A549 (cell line): Measurements from ENCODE around the gene E2F7. TPM values are rescaled to one million over a fixed set of nuclear protein-coding genes. Genes with fewer than 3 reads are reported as not detected.
A peak's percentile ranks its signal among the peaks of the same experiment; 100 is the strongest.

Experiments used
- ATAC-seq, 2 experiments: fragments of 200-7000 bp in 1 of 2; fragments of >200 bp in 1 of 2; cut with Nextera tagmentation in 1 of 2; cut with Tn5 transposase in 1 of 2; 3 replicates each; pipeline versions ENCODE4 v1.8.0 to v1.9.1; 2018 to 2020; ENCODE audit warnings: mild to moderate bottlenecking in 1 of 2, moderate library complexity in 1 of 2
- CTCF ChIA-PET: fragments of 300-600 bp; sonication (Branson Sonifier 250); formaldehyde crosslinking; extraction: SDS; loops from one replicate; lab custom pipeline; 2021; ENCODE audit warnings: antibody characterized with exemption, inconsistent platforms; lab: Yijun Ruan, JAX
- POLR2A ChIA-PET: fragments of 350-600 bp; formaldehyde crosslinking; extraction: SDS; loops from one replicate; lab custom pipeline; 2021; ENCODE audit warnings: antibody characterized with exemption, inconsistent platforms; lab: Yijun Ruan, JAX
- DNase-seq, 2 experiments: peaks; one replicate each; pipeline versions ENCODE4 v3.0.0 to v3.0.0-alpha.2; 2011 to 2016; ENCODE audit warnings: low read depth in 1 of 2, low spot score in 1 of 2
- FAIRE-seq: peaks from 2 replicates; lab custom pipeline; 2011; peaks lifted over from hg19 to GRCh38; lab: Jason Lieb, UNC
- H3K27ac ChIP-seq, 2 experiments: fragments of >200 bp; sonication (Bioruptor Twin); formaldehyde crosslinking; 3 replicates each; pipeline ENCODE4 v1.5.1; 2016 to 2017
- H3K4me1 ChIP-seq: fragments of >200 bp; sonication (Bioruptor Twin); formaldehyde crosslinking; 3 replicates; pipeline ENCODE4 v1.6.1; 2016
- H3K4me2 ChIP-seq: fragments of >200 bp; sonication (Bioruptor Twin); formaldehyde crosslinking; 3 replicates; pipeline ENCODE4 v1.6.1; 2016
- H3K4me3 ChIP-seq: fragments of >200 bp; sonication (Bioruptor Twin); formaldehyde crosslinking; 3 replicates; pipeline ENCODE4 v1.5.1; 2016
- H3K9me3 ChIP-seq: fragments of >200 bp; sonication (Bioruptor Twin); formaldehyde crosslinking; 3 replicates; pipeline ENCODE4 v1.6.1; 2016
- BCL3 ChIP-seq: fragments of >200 bp; sonication (Bioruptor Twin); formaldehyde crosslinking; IDR thresholded peaks from 3 replicates; pipeline ENCODE4 v1.6.1; 2016
- BHLHE40 ChIP-seq: IDR thresholded peaks from 2 replicates; pipeline ENCODE4 v1.6.1; 2012; ENCODE audit warnings: low read depth, low read length, inconsistent platforms
- CBX2 ChIP-seq: fragments of 200-600 bp; sonication (generic); IDR thresholded peaks from 2 replicates; pipeline ENCODE4 v1.6.1; 2016; ENCODE audit warnings: low read depth, mild to moderate bottlenecking, borderline replicate concordance
- CBX8 ChIP-seq: fragments of 200-600 bp; sonication (generic); IDR thresholded peaks from 2 replicates; pipeline ENCODE4 v1.6.1; 2016
- CEBPB ChIP-seq, 2 experiments: fragments of >200 bp in 1 of 2; sonication (Bioruptor Twin) in 1 of 2; formaldehyde crosslinking in 1 of 2; IDR thresholded peaks; 2 replicates each; pipeline ENCODE4 v1.6.1; 2012 to 2016
- CHD4 ChIP-seq: fragments of 200-600 bp; sonication (generic); IDR thresholded peaks from 2 replicates; pipeline ENCODE4 v1.6.1; 2016; ENCODE audit warnings: antibody characterized with exemption, mild to moderate bottlenecking, borderline replicate concordance
- E2F6 ChIP-seq: IDR thresholded peaks from 2 replicates; pipeline ENCODE4 v1.6.1; 2012; ENCODE audit warnings: low read depth, borderline replicate concordance
- ELK1 ChIP-seq: fragments of 150-350 bp; IDR thresholded peaks from 2 replicates; pipeline ENCODE4 v1.6.1; 2014; ENCODE audit warnings: low read depth, mild to moderate bottlenecking, low read length
- ESRRA ChIP-seq: fragments of 150-350 bp; IDR thresholded peaks from 2 replicates; pipeline ENCODE4 v1.6.1; 2014; ENCODE audit warnings: mild to moderate bottlenecking, low read length, borderline replicate concordance
- FOSL2 ChIP-seq, 2 experiments: fragments of 450-650 bp in 1 of 2; fragments of >200 bp in 1 of 2; sonication (Bioruptor Twin) in 1 of 2; formaldehyde crosslinking; IDR thresholded peaks; 2 replicates each; pipeline versions ENCODE4 v1.5.0 to v1.6.1; 2016 to 2020; ENCODE audit warnings: mild to moderate bottlenecking in 1 of 2, moderate library complexity in 1 of 2
- FOXS1 ChIP-seq: fragments of 250-450 bp; sonication (Bioruptor Pico); IDR thresholded peaks from 2 replicates; pipeline ENCODE4 v1.5.0; 2020; ENCODE audit warnings: mild to moderate bottlenecking, moderate library complexity
- HMGXB4 ChIP-seq: fragments of 250-450 bp; sonication (Bioruptor Pico); IDR thresholded peaks from 2 replicates; pipeline ENCODE4 v1.5.0; 2021; ENCODE audit warnings: mild to moderate bottlenecking, moderate library complexity, borderline replicate concordance
- JUN ChIP-seq, 2 experiments: fragments of >200 bp; sonication (Bioruptor Twin); formaldehyde crosslinking; IDR thresholded peaks; 2 replicates in 1 of 2; 3 replicates in 1 of 2; pipeline ENCODE4 v1.6.1; 2016 to 2017
- JUNB ChIP-seq: fragments of >200 bp; sonication (Bioruptor Twin); formaldehyde crosslinking; IDR thresholded peaks from 2 replicates; pipeline ENCODE4 v1.6.1; 2016
- KDM5A ChIP-seq: fragments of 200-600 bp; sonication (generic); IDR thresholded peaks from 2 replicates; pipeline ENCODE4 v1.6.1; 2016; ENCODE audit warnings: antibody characterized with exemption, mild to moderate bottlenecking
- MAFK ChIP-seq: fragments of 450-650 bp; IDR thresholded peaks from 2 replicates; pipeline ENCODE4 v1.6.1; 2014; ENCODE audit not compliant: partially characterized antibody
- PHF8 ChIP-seq: fragments of 200-600 bp; sonication (generic); IDR thresholded peaks from 2 replicates; pipeline ENCODE4 v1.6.1; 2016; ENCODE audit warnings: low read depth, mild to moderate bottlenecking, antibody characterized with exemption, moderate library complexity, borderline replicate concordance
- RAD21 ChIP-seq, 2 experiments: fragments of >200 bp in 1 of 2; sonication (Bioruptor Twin) in 1 of 2; formaldehyde crosslinking in 1 of 2; IDR thresholded peaks in 1 of 2; conservative IDR thresholded peaks in 1 of 2; 2 replicates in 1 of 2; 3 replicates in 1 of 2; pipeline ENCODE4 v1.6.1; 2012 to 2018; ENCODE audit warnings: inconsistent platforms in 1 of 2
- RCOR1 ChIP-seq: fragments of 150-350 bp; IDR thresholded peaks from 2 replicates; pipeline ENCODE4 v1.6.1; 2014; ENCODE audit warnings: antibody characterized with exemption, low read length, low read depth
- RFX5 ChIP-seq: fragments of 450-650 bp; IDR thresholded peaks from 2 replicates; pipeline ENCODE4 v1.7.1; 2014; ENCODE audit warnings: antibody characterized with exemption, mild to moderate bottlenecking, moderate library complexity
- TFCP2L1 ChIP-seq: fragments of 250-450 bp; sonication (Bioruptor Pico); IDR thresholded peaks from 2 replicates; pipeline ENCODE4 v1.5.0; 2021; ENCODE audit warnings: mild to moderate bottlenecking
- ZC3H11A ChIP-seq: fragments of 450-650 bp; IDR thresholded peaks from 2 replicates; pipeline ENCODE4 v1.6.1; 2014; ENCODE audit warnings: antibody characterized with exemption, mild to moderate bottlenecking
- ZFP36 ChIP-seq: fragments of 450-650 bp; IDR thresholded peaks from 2 replicates; pipeline ENCODE4 v1.6.1; 2014; ENCODE audit warnings: borderline replicate concordance; ENCODE audit not compliant: partially characterized antibody
- ZSCAN20 ChIP-seq: fragments of 250-450 bp; sonication (Bioruptor Pico); IDR thresholded peaks from 2 replicates; pipeline ENCODE4 v1.8.0; 2022; ENCODE audit warnings: mild to moderate bottlenecking, moderate library complexity
- WGBS: methylation state at CpG from one replicate; pipeline ENCODE4 v1.1.6; 2017; ENCODE audit errors: missing lambda C conversion rate; 5-methylcytosine and 5-hydroxymethylcytosine counted together
- polyA plus RNA-seq, 4 experiments: library from polyadenylated mRNA; depleted of rRNA in 3 of 4; stranded (reverse); fragments of >200 nt; fragmentation: RNase III in 1 of 4; extraction: RNeasy Plus Mini Kit Qiagen cat#74134 plus additional on column Dnase treatment in 1 of 4; gene quantifications; 2 replicates in 3 of 4; 3 replicates in 1 of 4; pipeline ENCODE4 v1.2.3, GENCODE V29; 2011 to 2017

E2F7 gene
- polyA plus RNA-seq, 2 of the 4 experiments (the other 2 are of a cell fraction): 5.0 to 12.2 TPM

- TF ChIP-seq ELK1: no peak
- TF ChIP-seq FOSL2 (IDR thresholded peaks at IDR 0.05): no peak
- TF ChIP-seq FOSL2 (CRISPR knock-in tag; IDR thresholded peaks at IDR 0.05): no peak
- no peak for TF ChIP-seq ESRRA
- no peak for TF ChIP-seq RFX5
- TF ChIP-seq BCL3: peak; percentile 52; the same call in 1 of the 3 replicates
- no peak for TF ChIP-seq JUNB
- TF ChIP-seq CHD4: no peak
- TF ChIP-seq PHF8: peak; percentile 53; the same call in 1 of the 2 replicates
- no peak for TF ChIP-seq TFCP2L1
- no peak for TF ChIP-seq ZC3H11A
- no peak for TF ChIP-seq ZFP36
- TF ChIP-seq RAD21 (conservative IDR thresholded peaks at IDR 0.05 in 1 of 2, IDR thresholded peaks at IDR 0.05 in 1 of 2): no peak
- peak; percentile 46 to 72; a peak in 4 of 5 replicates for TF ChIP-seq JUN (IDR thresholded peaks at IDR 0.05)
- no peak for TF ChIP-seq ZSCAN20
- no peak for TF ChIP-seq CBX2
- no peak for TF ChIP-seq MAFK
These were observed at the start of gene E2F7 (continued) for GRCh38 chr12:77065361-77066204.

GRCh38 chr12:77113971-77114370 is 48.6 kb upstream of the E2F7 start:
- Histone ChIP-seq H3K4me1 (peaks cover 2% of the 10 kb centered on the region; the same call in 1 of the 3 replicates), H3K4me2 (no peak overlapping the region), H3K9me3 (peaks cover 11% of the 10 kb centered on the region; the same call in 1 of the 3 replicates), H3K27ac (no peak overlapping the region), H3K4me3 (no peak overlapping the region)
- TF ChIP-seq JUNB (no peak), CEBPB (IDR thresholded peaks at IDR 0.05) (no peak), MAFK (no peak), RCOR1 (no peak), E2F6 (no peak), CBX8 (no peak), BHLHE40 (no peak), FOXS1 (CRISPR knock-in tag) (no peak), HMGXB4 (no peak), KDM5A (no peak)
- POLR2A ChIA-PET: no interaction called here
- no peak for FAIRE-seq
- ATAC-seq: no peak
- WGBS: 46% methylated on average over 4 of the region's 4 CpGs
- DNase-seq: no peak
- CTCF ChIA-PET: no interaction called here
